Right lobe of liver (tissue), 6 donors: ENCODE measurements around the gene ZDHHC14. TPM values are rescaled to one million over a fixed set of nuclear protein-coding genes. Genes with fewer than 3 reads are reported as not detected.

Experiments used
- ATAC-seq, 4 donors: fragments of 200-7000 bp; cut with Tn5 transposase; one replicate each; pipeline ENCODE4 v1.9.1; 2020; ENCODE audit warnings: mild to moderate bottlenecking in 4 of 4, moderate library complexity in 4 of 4
- DNase-seq, 3 donors: peaks; one replicate each; pipeline ENCODE4 v3.0.0-alpha.2; 2020
- H3K27ac ChIP-seq, 3 donors: fragments of 200-600 bp; one replicate each; pipeline ENCODE4 v1.8.0; 2022
- H3K27me3 ChIP-seq, 2 donors: fragments of 200-600 bp; one replicate each; pipeline ENCODE4 v1.8.0; 2022
- H3K36me3 ChIP-seq, 4 donors: fragments of 200-600 bp; sonication (generic) in 1 of 4; one replicate each; pipeline versions ENCODE4 v1.5.1 to v1.8.0; 2017 to 2022; ENCODE audit warnings: control low read depth in 1 of 4
- H3K4me1 ChIP-seq, 4 donors: fragments of 200-600 bp; sonication (generic) in 1 of 4; one replicate each; pipeline versions ENCODE4 v1.5.1 to v1.8.0; 2017 to 2022; ENCODE audit warnings: control low read depth in 1 of 4
- H3K4me3 ChIP-seq, 3 donors: fragments of 200-600 bp; one replicate each; pipeline ENCODE4 v1.8.0; 2022
- H3K9me3 ChIP-seq, 4 donors: fragments of 200-600 bp; sonication (generic) in 1 of 4; one replicate each; pipeline versions ENCODE4 v1.5.1 to v1.8.0; 2017 to 2022; ENCODE audit warnings: control low read depth in 1 of 4
- CTCF ChIP-seq, 4 donors: fragments of 200-600 bp in 3 of 4; fragments of 450-650 bp in 1 of 4; IDR thresholded peaks; one replicate each; pipeline versions ENCODE4 v1.5.1 to v1.8.0; 2016 to 2022; ENCODE audit warnings: antibody characterized with exemption in 4 of 4, mild to moderate bottlenecking in 2 of 4
- POLR2A ChIP-seq: fragments of 450-650 bp; IDR thresholded peaks from one replicate; pipeline ENCODE4 v1.6.1; 2017; ENCODE audit warnings: antibody characterized with exemption, mild to moderate bottlenecking
- WGBS: methylation state at CpG from one replicate; pipeline ENCODE4 v1.1.6; 2018; ENCODE audit warnings: low coverage, low lambda C conversion rate; ENCODE audit not compliant: insufficient coverage; ENCODE audit errors: missing lambda C conversion rate; 5-methylcytosine and 5-hydroxymethylcytosine counted together
- intact Hi-C, 2 donors: fragments of 100-400 bp; cut with DNase I; formaldehyde crosslinking; loops; one replicate each; pipeline versions ENCODE4 v1.11.2 to v1.14.1; 2022
- total RNA-seq, 6 experiments: library from RNA; depleted of rRNA in 2 of 6; stranded (reverse); fragments of >200 nt in 2 of 6; fragmentation: NEBNext Ultra II Directional in 3 of 6; extraction: Animal tissue kit (Norgen Biotek cat#: 25700) in 3 of 6; gene quantifications; one replicate each; pipeline versions ENCODE4 v1.1.0 to v1.2.4, GENCODE V29; 2016 to 2023
- donor health status: DM: no; HTN: yes; CAD: no.
- donor health status: DM: no; HTN: no; CAD: no.
- donor health status: DM: no; HTN: no; CAD: no.
- donor health status: DM: no; HTN: yes; CAD: no.
- donor health status: DM: no; HTN: yes; CAD: no.

ZDHHC14 gene
- total RNA-seq, 6 experiments from 2014 or later = 7.3 to 13.0 (median 10.3) TPM

DNA sequence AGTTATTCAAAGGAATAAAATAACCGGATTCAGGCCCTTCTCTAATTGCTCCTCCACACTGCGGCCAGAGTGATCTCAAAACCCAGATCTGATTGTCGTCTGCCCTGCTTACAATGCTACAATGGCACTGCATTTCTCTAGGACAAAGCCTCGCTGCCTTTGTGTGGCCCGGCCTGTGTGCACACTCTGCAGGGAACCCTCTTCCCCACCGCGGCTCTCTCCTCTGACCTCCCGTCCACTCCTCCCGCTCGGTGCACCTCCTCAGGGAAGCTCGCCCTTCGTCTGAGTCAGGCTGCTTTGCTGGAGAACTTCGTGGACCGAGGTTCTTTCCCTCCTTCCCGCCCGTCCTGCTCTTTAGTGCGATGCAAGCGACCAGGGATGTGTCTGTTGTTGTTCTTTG is 340.4 kb downstream of the ZDHHC14 start:
- ATAC-seq = no peak

DNA sequence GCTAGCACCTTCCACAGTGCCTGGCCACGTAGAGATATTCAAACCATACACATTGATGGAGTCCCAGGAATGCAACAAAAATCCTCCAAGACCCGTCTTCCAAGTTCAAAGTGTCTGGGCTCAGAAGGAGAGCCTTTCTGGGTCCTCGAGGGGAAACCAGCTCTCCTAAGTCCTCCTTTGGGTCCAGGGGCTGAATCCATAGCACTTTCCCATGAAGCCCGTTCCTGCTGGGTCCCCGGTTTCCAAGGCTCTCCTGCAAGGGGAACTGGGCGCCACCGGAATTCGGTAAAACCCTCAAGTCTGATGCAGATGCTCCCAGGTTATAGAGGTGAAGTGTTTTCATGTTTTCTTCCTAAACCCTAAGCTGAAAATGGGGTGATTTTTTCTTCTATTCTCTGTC is 340.8 kb downstream of the ZDHHC14 start:
- Histone ChIP-seq H3K27ac (no peak overlapping the region), H3K4me1 (no peaks in the 10 kb centered on the region), H3K27me3 (no peaks in the 10 kb centered on the region), H3K9me3 (no peaks in the 10 kb centered on the region), H3K36me3 (no peaks in the 10 kb centered on the region), H3K4me3 (no peak overlapping the region)
- intact Hi-C loops = no loop called here
- DNase-seq = no peak
- TF ChIP-seq POLR2A (no peak), CTCF (IDR thresholded peaks at IDR 0.05) (no peak)
- ATAC-seq = no peak
- WGBS = no CpG with 5 or more reads among the region's 8 CpGs

More for the DNA sequence above, 340.4 kb downstream of the ZDHHC14 start:
- H3K4me1 ChIP-seq = no peaks in the 10 kb centered on the region
- no peaks in the 10 kb centered on the region for H3K36me3 ChIP-seq
- no peaks in the 10 kb centered on the region for H3K27me3 ChIP-seq
- TF ChIP-seq CTCF (IDR thresholded peaks at IDR 0.05) (no peak), POLR2A (no peak)
- intact Hi-C loops = no loop called here
- 88% methylated on average over 12 of the region's 18 CpGs for WGBS
- DNase-seq = no peak
- H3K9me3 ChIP-seq = no peaks in the 10 kb centered on the region
- H3K4me3 ChIP-seq = no peak overlapping the region
- H3K27ac ChIP-seq = no peak overlapping the region

DNA sequence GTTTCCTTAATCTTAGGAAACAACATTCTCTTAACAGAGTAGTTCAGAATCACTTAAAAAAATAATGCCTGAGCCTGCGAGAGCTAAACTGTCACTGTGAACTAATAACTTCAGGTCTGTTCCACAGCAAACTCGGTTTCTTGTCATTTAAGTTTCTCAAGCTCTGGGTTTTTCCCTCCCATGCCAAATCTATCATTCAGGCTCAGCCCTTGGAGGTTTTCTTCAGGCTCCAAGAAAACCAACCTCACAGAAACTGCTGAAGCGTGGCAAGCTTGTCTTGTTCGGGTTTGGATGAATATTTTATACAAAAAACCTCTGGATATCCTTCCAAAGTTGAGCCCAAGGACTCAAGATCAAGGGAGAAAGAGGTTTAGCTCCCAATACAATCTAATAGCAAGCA is 342.4 kb downstream of the ZDHHC14 start:
- DNase-seq = no peak
- H3K4me3 ChIP-seq = no peak overlapping the region
- no peak for ATAC-seq
- WGBS = 70% methylated on average over 4 of the region's 4 CpGs
- no peaks in the 10 kb centered on the region for H3K9me3 ChIP-seq
- H3K4me1 ChIP-seq = peaks cover 0 to 6% (median 0%) of the 10 kb centered on the region in 4 donors
- H3K36me3 ChIP-seq = no peaks in the 10 kb centered on the region
- H3K27ac ChIP-seq = no peak overlapping the region
- intact Hi-C loops = no loop called here
- no peaks in the 10 kb centered on the region for H3K27me3 ChIP-seq
- no peak for TF ChIP-seq POLR2A
- TF ChIP-seq CTCF (IDR thresholded peaks at IDR 0.05) = no peak

- Histone ChIP-seq H3K27me3 (no peaks in the 10 kb centered on the region), H3K36me3 (no peaks in the 10 kb centered on the region), H3K4me3 (no peak overlapping the region), H3K4me1 (peaks cover 0 to 6% (median 0%) of the 10 kb centered on the region in 4 donors), H3K9me3 (no peaks in the 10 kb centered on the region), H3K27ac (no peak overlapping the region)
- ATAC-seq = no peak
- intact Hi-C loops = no loop called here
- WGBS = 94% methylated on average over 5 of the region's 5 CpGs
- TF ChIP-seq POLR2A (no peak), CTCF (IDR thresholded peaks at IDR 0.05) (no peak)
- no peak for DNase-seq
Measured at GRCh38 chr6:157724138-157724820, 343.3 kb downstream of the ZDHHC14 start.
